ENCODE measurements around the gene TCAP.
A peak's percentile ranks its signal among the peaks of the same experiment; 100 is the strongest.

Gene TCAP

GRCh38 chr17:39688475-39688835, 23.3 kb downstream of the TCAP start:
- Histone ChIP-seq H3K4me1 (ENCODE audit: low read length) (peaks cover 17% of the 10 kb centered on the region), H3K36me3 (replicated peaks; ENCODE audit: low read depth, low read length) (no peaks in the 10 kb centered on the region), H3K27ac (ENCODE audit: low read length) (peak overlapping the region; percentile 92), H3K79me2 (ENCODE audit: low read length) (no peaks in the 10 kb centered on the region; the same call in 1 of the 2 replicates), H2AFZ (ENCODE audit: low read depth, low read length) (peak overlapping the region; percentile 52), H3K27me3 (ENCODE audit: low read depth, low read length) (no peaks in the 10 kb centered on the region), H3K9me3 (ENCODE audit: insufficient read depth, low read length) (no peaks in the 10 kb centered on the region), H3K9ac (ENCODE audit: low read length) (peak overlapping the region; percentile 91), H4K20me1 (ENCODE audit: insufficient read depth, low read length) (no peaks in the 10 kb centered on the region), H3K4me3 (ENCODE audit: low read length) (peak overlapping the region; percentile 94), H3K4me2 (ENCODE audit: low read length) (peak overlapping the region; percentile 99)
- TF ChIP-seq EZH2phosphoT487 (IDR thresholded peaks at IDR 0.05; ENCODE audit: low read depth) (no peak), CTCF (IDR thresholded peaks at IDR 0.05; ENCODE audit: low read depth, low read length) (no peak)

- no peak overlapping the region for H2AFZ ChIP-seq (ENCODE audit: low read depth, low read length)
- TF ChIP-seq EZH2phosphoT487 (IDR thresholded peaks at IDR 0.05; ENCODE audit: low read depth), result no peak
- H3K27ac ChIP-seq (ENCODE audit: low read length), result no peak overlapping the region
- H3K27me3 ChIP-seq (ENCODE audit: low read depth, low read length), result no peaks in the 10 kb centered on the region
- peak overlapping the region; percentile 91 for H3K9ac ChIP-seq (ENCODE audit: low read length)
- peak overlapping the region; percentile 99 for H3K4me2 ChIP-seq (ENCODE audit: low read length)
- H3K9me3 ChIP-seq (ENCODE audit: insufficient read depth, low read length), result no peaks in the 10 kb centered on the region
- peak overlapping the region; percentile 94 for H3K4me3 ChIP-seq (ENCODE audit: low read length)
- H3K79me2 ChIP-seq (ENCODE audit: low read length), result no peaks in the 10 kb centered on the region; the same call in 1 of the 2 replicates
- H3K36me3 ChIP-seq (replicated peaks; ENCODE audit: low read depth, low read length), result no peaks in the 10 kb centered on the region
- H4K20me1 ChIP-seq (ENCODE audit: insufficient read depth, low read length), result no peaks in the 10 kb centered on the region
- peaks cover 17% of the 10 kb centered on the region for H3K4me1 ChIP-seq (ENCODE audit: low read length)
Measured at GRCh38 chr17:39688945-39689344, 23.8 kb downstream of the TCAP start.

- Histone ChIP-seq H3K9me3 (ENCODE audit: insufficient read depth, low read length) (no peaks in the 10 kb centered on the region), H3K9ac (ENCODE audit: low read length) (no peak overlapping the region), H3K4me1 (ENCODE audit: low read length) (no peaks in the 10 kb centered on the region), H3K79me2 (ENCODE audit: low read length) (no peaks in the 10 kb centered on the region), H3K4me2 (ENCODE audit: low read length) (no peak overlapping the region), H2AFZ (ENCODE audit: low read depth, low read length) (no peak overlapping the region), H3K27ac (ENCODE audit: low read length) (no peak overlapping the region), H4K20me1 (ENCODE audit: insufficient read depth, low read length) (no peaks in the 10 kb centered on the region), H3K27me3 (ENCODE audit: low read depth, low read length) (no peaks in the 10 kb centered on the region), H3K36me3 (replicated peaks; ENCODE audit: low read depth, low read length) (no peaks in the 10 kb centered on the region), H3K4me3 (ENCODE audit: low read length) (no peak overlapping the region)
- TF ChIP-seq CTCF (IDR thresholded peaks at IDR 0.05; ENCODE audit: low read depth, low read length), result no peak
- TF ChIP-seq EZH2phosphoT487 (IDR thresholded peaks at IDR 0.05; ENCODE audit: low read depth), result no peak
Measured at GRCh38 chr17:39694593-39694992, 29.4 kb downstream of the TCAP start.

GRCh38 chr17:39695089-39695474, 29.9 kb downstream of the TCAP start:
- Histone ChIP-seq H3K36me3 (replicated peaks; ENCODE audit: low read depth, low read length) (no peaks in the 10 kb centered on the region), H2AFZ (ENCODE audit: low read depth, low read length) (no peak overlapping the region), H3K4me2 (ENCODE audit: low read length) (no peak overlapping the region), H3K9me3 (ENCODE audit: insufficient read depth, low read length) (no peaks in the 10 kb centered on the region), H4K20me1 (ENCODE audit: insufficient read depth, low read length) (no peaks in the 10 kb centered on the region), H3K27me3 (ENCODE audit: low read depth, low read length) (no peaks in the 10 kb centered on the region), H3K79me2 (ENCODE audit: low read length) (no peaks in the 10 kb centered on the region), H3K4me3 (ENCODE audit: low read length) (no peak overlapping the region), H3K27ac (ENCODE audit: low read length) (no peak overlapping the region), H3K9ac (ENCODE audit: low read length) (no peak overlapping the region), H3K4me1 (ENCODE audit: low read length) (no peaks in the 10 kb centered on the region)
- TF ChIP-seq EZH2phosphoT487 (IDR thresholded peaks at IDR 0.05; ENCODE audit: low read depth) (no peak), CTCF (IDR thresholded peaks at IDR 0.05; ENCODE audit: low read depth, low read length) (no peak)

- Histone ChIP-seq H3K9me3 (ENCODE audit: insufficient read depth, low read length) (no peaks in the 10 kb centered on the region), H4K20me1 (ENCODE audit: insufficient read depth, low read length) (no peaks in the 10 kb centered on the region), H3K9ac (ENCODE audit: low read length) (no peak overlapping the region), H3K27me3 (ENCODE audit: low read depth, low read length) (no peaks in the 10 kb centered on the region), H2AFZ (ENCODE audit: low read depth, low read length) (no peak overlapping the region), H3K79me2 (ENCODE audit: low read length) (no peaks in the 10 kb centered on the region), H3K4me2 (ENCODE audit: low read length) (no peak overlapping the region), H3K36me3 (replicated peaks; ENCODE audit: low read depth, low read length) (no peaks in the 10 kb centered on the region), H3K27ac (ENCODE audit: low read length) (no peak overlapping the region), H3K4me1 (ENCODE audit: low read length) (no peaks in the 10 kb centered on the region), H3K4me3 (ENCODE audit: low read length) (no peak overlapping the region)
- TF ChIP-seq EZH2phosphoT487 (IDR thresholded peaks at IDR 0.05; ENCODE audit: low read depth), result no peak
- no peak for TF ChIP-seq CTCF (IDR thresholded peaks at IDR 0.05; ENCODE audit: low read depth, low read length)
Measured at GRCh38 chr17:39696731-39697130, 31.6 kb downstream of the TCAP start.

Measured in OCI-LY3 (cell line).